GM12878 (cell line): ENCODE results near the gene PHC1. TPM values are rescaled to one million over a fixed set of nuclear protein-coding genes. Genes with fewer than 3 reads are reported as not detected.
A peak's percentile ranks its signal among the peaks of the same experiment; 100 is the strongest.
"Not testable (repeated sequence)": the region's sequence is repeated elsewhere in the genome, so short reads cannot be mapped to it uniquely, and the experiment has no call there.

Experiments used
- ATAC-seq: fragments of 200-7000 bp; cut with Tn5 transposase; 3 replicates; pipeline ENCODE4 v1.9.1; 2020; ENCODE audit warnings: mild to moderate bottlenecking, moderate library complexity
- BruUV-seq: library from RNA; stranded (reverse); fragments of 400-500 nt; replicated peaks from 2 replicates; lab custom pipeline; 2021; lab: Mats Ljungman, UMichigan
- CTCF ChIA-PET: fragments of 300-600 bp; sonication (Branson Sonifier 250); formaldehyde crosslinking; extraction: SDS; loops from one replicate; lab custom pipeline; 2021; ENCODE audit warnings: inconsistent platforms; lab: Yijun Ruan, JAX
- POLR2A ChIA-PET: fragments of 350-600 bp; formaldehyde crosslinking; extraction: SDS; loops from one replicate; lab custom pipeline; 2021; ENCODE audit warnings: inconsistent platforms; lab: Charles Lee
- RAD21 ChIA-PET: fragments of 300-600 bp; sonication (Branson Sonifier 250); formaldehyde crosslinking; loops from one replicate; lab custom pipeline; 2023; ENCODE audit warnings: antibody characterized with exemption; ENCODE audit not compliant: unreplicated experiment; lab: Charles Lee
- SMC1A ChIA-PET: fragments of 300-600 bp; sonication (Branson Sonifier 250); formaldehyde crosslinking; loops from one replicate; lab custom pipeline; 2023; ENCODE audit not compliant: unreplicated experiment, uncharacterized antibody; lab: Charles Lee
- DNase-seq: peaks from one replicate; pipeline ENCODE4 v3.0.0-alpha.2; 2011; ENCODE audit warnings: low read depth, low spot score
- FAIRE-seq: peaks from 3 replicates; lab custom pipeline; 2011; peaks lifted over from hg19 to GRCh38; lab: Jason Lieb, UNC
- H2AFZ ChIP-seq: 2 replicates; pipeline ENCODE4 v1.6.0; 2011; ENCODE audit warnings: low read depth, low read length, control low read depth; ENCODE audit not compliant: control insufficient read depth
- H3K27ac ChIP-seq: 2 replicates; pipeline ENCODE4 v1.5.1; 2011; ENCODE audit warnings: control low read depth; ENCODE audit not compliant: control insufficient read depth, insufficient read depth
- H3K27me3 ChIP-seq, 2 experiments: replicated peaks in 1 of 2; 2 replicates each; pipeline versions ENCODE4 v1.6.0 to v1.6.1; 2011; ENCODE audit warnings: low read length in 1 of 2; ENCODE audit not compliant: control insufficient read depth in 2 of 2, insufficient read depth in 2 of 2
- H3K36me3 ChIP-seq, 2 experiments: 2 replicates each; pipeline ENCODE4 v1.5.1; 2011; ENCODE audit warnings: low read length in 1 of 2; ENCODE audit not compliant: control insufficient read depth in 2 of 2, insufficient read depth in 2 of 2
- H3K4me1 ChIP-seq: 2 replicates; pipeline ENCODE4 v1.6.1; 2011; ENCODE audit warnings: mild to moderate bottlenecking, low read length, moderate library complexity, mixed read lengths; ENCODE audit not compliant: control insufficient read depth, insufficient read depth
- H3K4me2 ChIP-seq: 2 replicates; pipeline ENCODE4 v1.6.0; 2011; ENCODE audit warnings: control low read depth; ENCODE audit not compliant: control insufficient read depth, insufficient read depth
- H3K4me3 ChIP-seq: fragments of 200-600 bp; sonication (generic); 2 replicates; pipeline ENCODE4 v1.5.1; 2016
- H3K79me2 ChIP-seq: 2 replicates; pipeline ENCODE4 v1.6.0; 2011; ENCODE audit warnings: low read length; ENCODE audit not compliant: control insufficient read depth, insufficient read depth
- H3K9ac ChIP-seq: 2 replicates; pipeline ENCODE4 v1.8.0; 2011; ENCODE audit warnings: low read length, control low read depth, mixed read lengths; ENCODE audit not compliant: control insufficient read depth, insufficient read depth
- H3K9me3 ChIP-seq: replicated peaks from 3 replicates; pipeline ENCODE4 v1.5.1; 2011; ENCODE audit warnings: mild to moderate bottlenecking, low read length; ENCODE audit not compliant: control insufficient read depth, insufficient read depth
- H4K20me1 ChIP-seq: 2 replicates; pipeline ENCODE4 v1.6.0; 2011; ENCODE audit not compliant: control insufficient read depth, insufficient read depth
- SMC3 ChIP-seq: IDR thresholded peaks from 2 replicates; pipeline ENCODE4 v1.6.1; 2011; ENCODE audit warnings: low read length, improper control_type of control experiment, borderline replicate concordance
- TCF3 ChIP-seq: IDR thresholded peaks from 2 replicates; pipeline ENCODE4 v1.6.1; 2012; ENCODE audit warnings: low read depth, mild to moderate bottlenecking, low read length, borderline replicate concordance; ENCODE audit not compliant: insufficient read depth
- ZBTB4 ChIP-seq: fragments of 450-650 bp; formaldehyde crosslinking; IDR thresholded peaks from 2 replicates; pipeline ENCODE4 v1.4.0; 2022; ENCODE audit warnings: mild to moderate bottlenecking, moderate library complexity
- ZNF622 ChIP-seq: fragments of 450-650 bp; IDR thresholded peaks from 2 replicates; pipeline ENCODE4 v1.6.1; 2017; ENCODE audit warnings: mild to moderate bottlenecking, inconsistent platforms
- WGBS: methylation state at CpG from one replicate; pipeline ENCODE4 v1.1.6; 2016; ENCODE audit warnings: low lambda C conversion rate; ENCODE audit not compliant: insufficient replicate concordance, insufficient coverage; ENCODE audit errors: missing lambda C conversion rate; 5-methylcytosine and 5-hydroxymethylcytosine counted together
- in situ Hi-C: fragments of 300-500 bp; cut with MboI; formaldehyde crosslinking; loops from 9 replicates; pipeline ENCODE4 v1.14.3; 2018; ENCODE audit warnings: mixed read lengths
- intact Hi-C: fragments of 100-400 bp; cut with micrococcal nuclease; formaldehyde crosslinking; loops from one replicate; pipeline ENCODE4 v1.14.2; 2022; ENCODE audit not compliant: unreplicated experiment
- polyA plus RNA-seq, 11 experiments: library from polyadenylated mRNA; depleted of rRNA in 4 of 11; unstranded in 6 of 11; stranded (reverse) in 5 of 11; fragments of >200 nt; fragmentation: Nextera tagmentation in 4 of 11; fragmentation: Illumina TruSeq in 1 of 11; extraction: Ambion mirVana in 4 of 11; extraction: Trizol in 1 of 11; gene quantifications; 1 replicate in 1 of 11; 2 replicates in 10 of 11; pipeline versions ENCODE4 v1.2.1 to v1.2.3, GENCODE V29; 2011 to 2016; ENCODE audit warnings: inconsistent platforms in 2 of 11, missing spikeins in 2 of 11, low read depth in 1 of 11
- total RNA-seq, 4 experiments: library from RNA; depleted of rRNA in 3 of 4; stranded (reverse); fragments of >200 nt in 3 of 4; fragmentation: Illumina TruSeq in 1 of 4; extraction: Trizol in 1 of 4; gene quantifications; 2 replicates each; pipeline versions ENCODE4 v1.2.1 to v1.2.3, GENCODE V29; 2013 to 2021

PHC1 gene
- total and polyA plus RNA-seq, 10 of the 15 experiments (the other 5 are each of a cell fraction or from before 2014, with no cell fraction given), result 0.50 to 16.3 (median 2.1) TPM

- ATAC-seq, result no peak
- FAIRE-seq, result no peak
- Histone ChIP-seq H3K27me3 (no peaks in the 10 kb centered on the region; a peak in 1 of 4 replicates), H3K27ac (no peak overlapping the region), H2AFZ (no peak overlapping the region), H3K4me3 (no peak overlapping the region), H3K4me1 (peaks cover 4% of the 10 kb centered on the region), H3K4me2 (no peak overlapping the region), H3K9me3 (no peaks in the 10 kb centered on the region), H3K9ac (no peak overlapping the region), H4K20me1 (no peaks in the 10 kb centered on the region), H3K79me2 (no peaks in the 10 kb centered on the region), H3K36me3 (no peaks in the 10 kb centered on the region; a peak in 1 of 4 replicates)
- SMC1A ChIA-PET, result interaction anchor here (1.2 to 1.3 kb wide), 2 partner anchors 10 to 121 kb away, joined by 3 read pairs; no protein-coding TSS in a partner anchor
- RAD21 ChIA-PET, result no interaction called here
- POLR2A ChIA-PET, result no interaction called here
- DNase-seq, result no peak
- in situ Hi-C loops (no loop called here), intact Hi-C loops (loop anchor here (2.0 to 10.0 kb wide), 2 partner anchors 29 to 127 kb away; no protein-coding TSS in a partner anchor)
- 17% methylated on average over 1 of the region's 1 CpG for WGBS
- CTCF ChIA-PET, result interaction anchor here (1.0 to 1.3 kb wide), 3 partner anchors 27 to 132 kb away, joined by 4 read pairs; partner anchors contain the start of gene M6PR
- BruUV-seq, result no TSS peak
- TF ChIP-seq ZBTB4 (CRISPR knock-in tag), result no peak
- no peak for TF ChIP-seq TCF3
- TF ChIP-seq ZNF622, result no peak
- TF ChIP-seq SMC3, result no peak
- TF ChIP-seq, all 136 proteins: peak for 0
These were observed 3.4 kb downstream of the PHC1 start for GRCh38 chr12:8917751-8918150.

- BruUV-seq, H3K4me1 ChIP-seq, H3K27me3 ChIP-seq, H2AFZ ChIP-seq, H3K4me3 ChIP-seq, ATAC-seq, H3K4me2 ChIP-seq, H3K9me3 ChIP-seq, H3K36me3 ChIP-seq, SMC1A ChIA-PET, H3K27ac ChIP-seq, RAD21 ChIA-PET, POLR2A ChIA-PET, DNase-seq, H3K9ac ChIP-seq, H4K20me1 ChIP-seq, in situ Hi-C loops, H3K79me2 ChIP-seq: not testable (repeated sequence)
- FAIRE-seq, result peak; percentile 52
- 67% methylated on average over 3 of the region's 4 CpGs for WGBS
- intact Hi-C loops, result loop anchor here (10.0 kb wide), 1 partner anchor 125 kb away; no protein-coding TSS in a partner anchor
- CTCF ChIA-PET, result interaction anchor here (1.3 kb wide), 1 partner anchor 119 kb away, joined by 4 read pairs; no protein-coding TSS in a partner anchor
These were observed 5.3 kb downstream of the PHC1 start for GRCh38 chr12:8919643-8920042.
